Measurements from ENCODE around the gene SRRD. TPM values are rescaled to one million over a fixed set of nuclear protein-coding genes. Genes with fewer than 3 reads are reported as not detected.

Gene SRRD
- total RNA-seq, 1 experiment from 2014 or later: 25.6 TPM

DNA sequence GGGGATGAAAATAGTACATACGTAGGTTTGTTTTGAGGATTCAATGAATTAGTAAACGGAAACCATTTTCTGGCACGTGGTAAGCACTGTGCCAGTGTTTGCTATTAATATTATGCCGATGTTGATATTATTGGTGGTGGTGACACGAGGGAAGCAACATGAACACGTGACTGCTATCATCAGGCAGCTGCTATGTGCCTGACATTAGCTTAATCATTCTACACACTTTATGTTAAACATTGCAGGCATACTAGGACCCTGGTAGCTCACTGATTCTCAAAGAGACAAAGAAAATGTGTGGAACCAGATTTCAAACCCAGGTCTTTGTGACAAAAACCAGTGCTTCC is 656 bp downstream of the SRRD start:
- no peaks in the 10 kb centered on the region for H3K9me3 Mint-ChIP-seq (ENCODE audit: low read depth, unreplicated experiment)
- H3K4me3 Mint-ChIP-seq (ENCODE audit: low read depth, unreplicated experiment): peak overlapping the region; percentile 85
- TF ChIP-seq, protein P1, sequence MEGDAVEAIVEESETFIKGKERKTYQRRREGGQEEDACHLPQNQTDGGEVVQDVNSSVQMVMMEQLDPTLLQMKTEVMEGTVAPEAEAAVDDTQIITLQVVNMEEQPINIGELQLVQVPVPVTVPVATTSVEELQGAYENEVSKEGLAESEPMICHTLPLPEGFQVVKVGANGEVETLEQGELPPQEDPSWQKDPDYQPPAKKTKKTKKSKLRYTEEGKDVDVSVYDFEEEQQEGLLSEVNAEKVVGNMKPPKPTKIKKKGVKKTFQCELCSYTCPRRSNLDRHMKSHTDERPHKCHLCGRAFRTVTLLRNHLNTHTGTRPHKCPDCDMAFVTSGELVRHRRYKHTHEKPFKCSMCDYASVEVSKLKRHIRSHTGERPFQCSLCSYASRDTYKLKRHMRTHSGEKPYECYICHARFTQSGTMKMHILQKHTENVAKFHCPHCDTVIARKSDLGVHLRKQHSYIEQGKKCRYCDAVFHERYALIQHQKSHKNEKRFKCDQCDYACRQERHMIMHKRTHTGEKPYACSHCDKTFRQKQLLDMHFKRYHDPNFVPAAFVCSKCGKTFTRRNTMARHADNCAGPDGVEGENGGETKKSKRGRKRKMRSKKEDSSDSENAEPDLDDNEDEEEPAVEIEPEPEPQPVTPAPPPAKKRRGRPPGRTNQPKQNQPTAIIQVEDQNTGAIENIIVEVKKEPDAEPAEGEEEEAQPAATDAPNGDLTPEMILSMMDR (IDR thresholded peaks at IDR 0.05; ENCODE audit: unreplicated experiment): no peak
- intact Hi-C loops (cut with micrococcal nuclease; ENCODE audit: unreplicated experiment): no loop called here
- peaks cover 59% of the 10 kb centered on the region for H3K36me3 Mint-ChIP-seq (ENCODE audit: insufficient read depth, unreplicated experiment)
- no peak for DNase-seq
- peaks cover 58% of the 10 kb centered on the region for H3K4me1 Mint-ChIP-seq (ENCODE audit: low read depth, unreplicated experiment)
- H3K27ac Mint-ChIP-seq (ENCODE audit: unreplicated experiment): peak overlapping the region; percentile 94
- BruUV-seq (replicated peaks): TSS peak; percentile 62
- H3K27me3 Mint-ChIP-seq (ENCODE audit: unreplicated experiment): no peaks in the 10 kb centered on the region
- CTCF ChIA-PET: interaction anchor here (1.5 to 1.7 kb wide), 2 partner anchors 13 to 117 kb away, joined by 3 to 7 read pairs; no protein-coding TSS in a partner anchor

DNA sequence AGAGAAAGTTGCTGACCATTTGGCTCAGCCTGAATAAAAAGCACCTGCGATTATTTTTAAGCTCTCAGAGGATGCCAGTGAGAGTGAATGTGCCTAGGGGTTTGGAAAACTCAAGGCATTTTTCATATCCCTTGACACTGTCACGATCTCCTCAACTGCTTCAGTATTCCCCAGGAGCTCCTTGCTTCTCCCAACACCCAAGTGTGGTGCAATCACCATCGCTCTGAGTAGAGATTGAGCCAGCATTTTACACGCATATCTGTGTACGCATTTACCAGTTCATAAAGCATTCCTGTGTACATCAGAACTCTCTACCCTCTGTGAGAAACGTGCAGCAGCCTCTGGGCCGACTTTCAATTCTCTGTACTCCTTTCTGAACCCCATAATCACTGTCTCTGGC is 1.3 kb downstream of the SRRD start:
- H3K9me3 Mint-ChIP-seq (ENCODE audit: low read depth, unreplicated experiment): no peaks in the 10 kb centered on the region
- BruUV-seq (replicated peaks): no TSS peak
- CTCF ChIA-PET: interaction anchor here (0.6 to 1.5 kb wide), 3 partner anchors 17 to 121 kb away, joined by 3 to 9 read pairs (median 4); no protein-coding TSS in a partner anchor
- TF ChIP-seq, protein P1 (IDR thresholded peaks at IDR 0.05; ENCODE audit: unreplicated experiment): no peak
- intact Hi-C loops (cut with micrococcal nuclease; ENCODE audit: unreplicated experiment): no loop called here
- H3K36me3 Mint-ChIP-seq (ENCODE audit: insufficient read depth, unreplicated experiment): peaks cover 60% of the 10 kb centered on the region
- H3K4me3 Mint-ChIP-seq (ENCODE audit: low read depth, unreplicated experiment): peak overlapping the region; percentile 85
- no peak overlapping the region for H3K27ac Mint-ChIP-seq (ENCODE audit: unreplicated experiment)
- DNase-seq: no peak
- H3K4me1 Mint-ChIP-seq (ENCODE audit: low read depth, unreplicated experiment): peaks cover 56% of the 10 kb centered on the region
- no peaks in the 10 kb centered on the region for H3K27me3 Mint-ChIP-seq (ENCODE audit: unreplicated experiment)

DNA sequence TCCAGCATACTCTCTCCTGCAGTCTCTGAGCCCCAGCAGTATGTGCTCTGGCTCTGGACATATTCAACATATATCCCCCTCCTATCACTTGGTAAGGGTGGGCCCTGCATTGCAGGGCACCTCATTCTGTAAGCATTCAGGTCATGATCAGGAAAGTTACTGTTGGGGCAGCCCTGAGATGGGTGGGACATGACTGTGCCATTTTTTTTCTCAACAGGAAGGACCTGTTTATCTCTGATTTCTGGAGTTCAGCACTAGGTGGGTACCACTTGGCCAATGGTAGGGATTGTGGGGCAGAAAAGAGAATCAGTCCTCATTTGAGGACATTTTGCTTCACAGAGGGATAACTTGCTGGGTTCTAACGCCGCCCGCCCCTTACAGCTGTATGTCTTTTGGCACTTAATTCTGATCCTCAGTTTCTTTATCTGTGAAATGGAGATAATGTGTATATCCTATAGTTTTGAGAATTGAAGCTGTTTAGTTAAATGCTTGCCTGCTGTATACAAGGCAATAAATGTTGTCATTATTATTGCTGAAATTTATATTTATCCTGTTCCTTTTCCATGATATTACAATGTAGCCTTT is 2.2 kb downstream of the SRRD start:
- no TSS peak for BruUV-seq (replicated peaks)
- no peaks in the 10 kb centered on the region for H3K9me3 Mint-ChIP-seq (ENCODE audit: low read depth, unreplicated experiment)
- peaks cover 52% of the 10 kb centered on the region for H3K4me1 Mint-ChIP-seq (ENCODE audit: low read depth, unreplicated experiment)
- peaks cover 65% of the 10 kb centered on the region for H3K36me3 Mint-ChIP-seq (ENCODE audit: insufficient read depth, unreplicated experiment)
- intact Hi-C loops (cut with micrococcal nuclease; ENCODE audit: unreplicated experiment): no loop called here
- H3K27me3 Mint-ChIP-seq (ENCODE audit: unreplicated experiment): no peaks in the 10 kb centered on the region
- H3K4me3 Mint-ChIP-seq (ENCODE audit: low read depth, unreplicated experiment): peak overlapping the region; percentile 85
- H3K27ac Mint-ChIP-seq (ENCODE audit: unreplicated experiment): no peak overlapping the region
- CTCF ChIA-PET: no interaction called here
- no peak for DNase-seq
- TF ChIP-seq, protein P1 (IDR thresholded peaks at IDR 0.05; ENCODE audit: unreplicated experiment): no peak

DNA sequence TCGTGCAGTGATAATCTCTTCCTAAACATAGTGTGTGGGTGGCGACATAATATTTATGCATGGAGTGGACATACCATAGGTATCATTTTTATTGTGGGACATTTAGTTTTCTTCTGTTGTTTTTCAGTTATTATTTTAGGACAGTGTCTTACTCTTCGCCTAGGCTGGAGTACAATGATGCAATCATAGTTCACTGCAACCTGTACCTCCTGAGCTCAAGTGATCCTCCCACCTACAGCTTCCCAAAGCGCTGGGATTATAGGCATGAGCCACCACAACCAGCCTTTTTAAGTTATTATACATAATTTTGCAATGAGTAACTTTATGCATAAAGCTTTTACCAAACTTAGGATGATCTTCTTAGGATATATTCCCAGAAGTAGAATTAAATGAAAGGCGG is 2.7 kb downstream of the SRRD start:
- Mint-ChIP-seq H3K4me3 (ENCODE audit: low read depth, unreplicated experiment) (no peak overlapping the region), H3K36me3 (ENCODE audit: insufficient read depth, unreplicated experiment) (peaks cover 63% of the 10 kb centered on the region), H3K27ac (ENCODE audit: unreplicated experiment) (no peak overlapping the region), H3K4me1 (ENCODE audit: low read depth, unreplicated experiment) (peaks cover 47% of the 10 kb centered on the region), H3K27me3 (ENCODE audit: unreplicated experiment) (no peaks in the 10 kb centered on the region), H3K9me3 (ENCODE audit: low read depth, unreplicated experiment) (no peaks in the 10 kb centered on the region)
- intact Hi-C loops (cut with micrococcal nuclease; ENCODE audit: unreplicated experiment): no loop called here
- DNase-seq: no peak
- BruUV-seq (replicated peaks): no TSS peak
- CTCF ChIA-PET: no interaction called here
- TF ChIP-seq, protein P1 (IDR thresholded peaks at IDR 0.05; ENCODE audit: unreplicated experiment): no peak
